HG02798 (cell line): ENCODE data around the gene AFF2.

ENCODE experiments used
- ATAC-seq: cut with Tn5 transposase; IDR thresholded peaks from one replicate; pipeline ENCODE4 v1.9.1; 2021; ENCODE audit warnings: mild to moderate bottlenecking; ENCODE audit not compliant: unreplicated experiment, poor library complexity

AFF2 gene

DNA sequence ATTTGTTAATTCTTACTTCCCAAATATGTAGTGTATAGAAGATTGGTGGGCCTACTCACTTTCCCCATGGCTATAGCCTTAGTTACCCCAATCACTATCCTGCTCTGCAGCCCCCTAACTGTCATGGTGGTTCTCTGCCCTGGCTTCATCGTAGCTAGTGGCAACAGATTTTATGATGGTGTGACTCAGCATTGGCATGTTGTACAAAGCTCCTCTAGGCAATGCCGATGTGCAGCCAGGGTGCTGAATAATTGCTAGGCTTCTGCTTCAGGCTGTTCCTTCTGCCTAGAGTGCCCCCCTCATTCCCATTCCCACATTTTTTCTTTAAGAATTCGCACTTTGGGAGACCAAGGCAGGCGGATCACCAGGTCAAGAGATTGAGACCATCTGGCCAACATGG is 35.2 kb downstream of the AFF2 start:
- ATAC-seq, result no peak

DNA sequence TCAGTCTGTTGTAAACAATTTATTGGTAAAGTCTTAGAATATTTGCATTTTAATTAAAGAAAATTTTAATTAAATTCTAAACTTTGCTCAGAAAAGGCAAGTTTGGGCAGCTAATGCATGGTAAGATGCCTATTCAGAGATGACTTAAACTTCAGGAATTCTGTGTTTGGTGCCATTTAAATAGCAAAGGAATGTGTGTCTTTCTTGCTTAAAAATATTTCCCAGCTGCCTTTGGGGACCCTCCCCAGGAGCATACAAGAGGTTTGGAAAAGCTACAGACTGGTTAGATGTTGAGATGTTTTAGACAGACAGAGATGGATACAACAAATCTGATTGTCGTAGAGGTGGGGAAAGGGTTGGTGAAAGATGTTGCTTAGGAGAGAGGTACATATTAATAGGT is 36.5 kb downstream of the AFF2 start:
- no peak for ATAC-seq

DNA sequence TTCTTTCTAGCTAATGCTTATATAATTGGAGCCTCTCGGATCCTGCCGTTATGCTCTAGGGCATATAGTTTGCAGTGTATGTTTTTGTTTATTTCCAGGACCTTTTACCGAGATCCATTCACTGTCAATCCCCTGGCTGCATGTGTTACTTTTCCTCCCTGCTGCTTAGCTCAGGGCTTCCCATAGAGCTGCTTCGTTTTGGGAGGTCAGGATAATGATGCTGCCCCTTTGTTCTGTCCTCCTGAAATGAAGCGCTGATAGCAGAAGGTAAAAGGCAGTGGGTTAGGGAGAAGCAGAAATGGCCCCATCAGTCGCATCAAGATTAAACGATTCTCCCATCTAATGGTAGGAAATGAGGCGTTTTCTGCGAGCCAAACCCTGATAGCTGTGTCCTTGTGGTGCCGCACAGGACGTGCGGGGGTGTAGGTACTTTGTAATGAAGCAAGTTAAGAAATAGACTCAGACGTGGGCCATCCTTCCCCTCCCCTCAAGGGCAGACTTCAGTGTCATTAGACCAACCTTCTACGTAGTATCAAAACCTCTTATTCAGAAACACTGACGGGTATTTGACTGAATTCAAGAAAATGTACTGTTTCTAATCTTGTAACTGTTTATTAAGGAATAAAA is 37.3 kb downstream of the AFF2 start:
- no peak for ATAC-seq

DNA sequence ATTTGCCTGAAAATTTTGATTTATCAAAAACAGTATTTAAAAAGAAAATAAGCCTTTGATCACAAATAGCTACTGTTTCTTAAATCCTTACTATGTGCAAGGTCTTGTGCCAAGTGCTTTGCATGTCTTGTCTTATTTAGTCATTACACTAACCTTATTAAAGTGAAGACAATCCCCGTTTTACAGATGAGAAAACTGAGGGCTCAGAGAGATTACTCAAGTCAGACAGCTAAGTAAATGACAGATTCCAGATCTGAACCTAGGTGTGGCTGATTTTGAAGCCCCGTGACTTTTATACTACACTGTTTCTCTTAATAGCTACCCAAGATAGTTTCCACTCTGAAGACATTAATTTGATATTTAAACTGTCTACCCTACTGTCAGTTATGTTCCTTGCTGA is 38.2 kb downstream of the AFF2 start:
- ATAC-seq, result no peak

DNA sequence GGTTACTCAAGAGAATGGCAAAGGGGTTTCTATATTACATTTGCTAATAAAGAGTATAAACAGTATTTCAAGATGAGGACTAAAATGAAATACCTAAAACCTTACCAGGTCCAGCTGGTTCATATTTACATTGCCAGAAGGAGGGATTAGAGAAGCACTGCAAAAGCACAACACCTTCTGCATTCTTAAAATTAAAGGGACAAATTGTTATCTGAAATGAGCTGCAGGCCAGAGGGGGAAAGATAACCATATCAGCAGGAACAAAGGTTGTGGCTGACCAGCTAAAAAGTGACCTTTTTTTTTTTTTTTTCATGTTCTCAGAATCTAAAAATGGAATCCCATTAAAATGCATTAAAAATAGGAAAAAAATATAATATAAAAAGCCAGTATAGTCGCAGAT is 39.7 kb downstream of the AFF2 start:
- ATAC-seq, result no peak

DNA sequence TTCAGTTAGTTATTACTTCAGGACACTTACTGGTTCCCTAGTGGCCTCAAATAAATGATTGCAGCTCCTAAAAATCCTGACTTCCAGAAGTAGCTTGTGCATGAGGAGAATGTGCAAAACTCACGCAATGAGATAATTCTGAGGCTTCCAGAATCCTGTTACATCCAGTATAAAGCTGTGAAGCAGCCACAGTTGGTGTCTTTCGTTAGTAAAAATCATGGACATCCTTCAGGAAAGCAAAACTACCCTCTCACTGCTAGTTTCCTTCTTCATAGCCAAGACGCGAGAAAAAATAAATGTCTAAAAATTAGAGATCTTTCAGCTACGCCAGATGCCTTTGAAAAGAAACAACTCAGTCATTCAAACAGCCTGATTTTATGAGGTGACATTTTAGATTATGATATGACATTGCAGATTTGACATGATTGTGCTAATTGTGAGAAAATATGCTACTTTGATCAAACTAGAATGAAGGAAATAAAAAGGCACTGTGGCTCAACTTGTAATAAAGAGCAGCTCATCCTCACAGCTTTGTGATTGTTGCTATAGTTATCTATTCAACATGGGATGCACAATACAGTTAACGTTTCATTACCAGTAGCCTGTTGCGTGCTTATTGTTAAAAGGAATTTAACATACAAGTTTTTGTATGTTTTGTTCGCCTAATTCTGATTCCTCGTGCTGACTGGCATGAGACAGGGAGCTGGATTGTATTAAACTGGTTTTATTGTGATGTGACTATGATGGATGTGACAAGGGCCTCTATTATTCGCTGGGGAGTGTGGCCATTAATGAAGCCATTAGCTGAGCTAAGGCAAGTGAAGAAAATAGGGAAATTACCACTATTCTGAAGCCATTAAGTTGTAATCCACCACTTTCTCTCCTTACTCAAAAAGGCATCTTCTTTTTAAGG is 40.5 kb downstream of the AFF2 start:
- ATAC-seq, result peak; percentile 10

DNA sequence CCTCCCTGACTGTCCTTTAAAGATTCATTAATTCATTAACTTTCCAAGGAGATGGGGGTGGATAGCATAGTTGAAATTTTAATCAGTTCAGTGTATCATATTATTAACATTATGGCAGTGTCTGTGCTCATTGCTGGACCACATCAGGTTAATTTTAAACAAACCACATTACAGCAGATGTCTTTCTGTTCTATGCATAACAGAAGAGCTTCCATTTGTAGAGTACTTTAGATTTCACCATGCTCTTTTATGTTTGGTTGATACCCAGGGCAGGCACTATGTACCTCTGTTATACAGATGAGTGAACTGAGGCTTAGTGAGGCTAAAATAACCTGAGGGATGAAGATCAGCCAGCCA is 41.1 kb downstream of the AFF2 start:
- ATAC-seq, result peak; percentile 54

DNA sequence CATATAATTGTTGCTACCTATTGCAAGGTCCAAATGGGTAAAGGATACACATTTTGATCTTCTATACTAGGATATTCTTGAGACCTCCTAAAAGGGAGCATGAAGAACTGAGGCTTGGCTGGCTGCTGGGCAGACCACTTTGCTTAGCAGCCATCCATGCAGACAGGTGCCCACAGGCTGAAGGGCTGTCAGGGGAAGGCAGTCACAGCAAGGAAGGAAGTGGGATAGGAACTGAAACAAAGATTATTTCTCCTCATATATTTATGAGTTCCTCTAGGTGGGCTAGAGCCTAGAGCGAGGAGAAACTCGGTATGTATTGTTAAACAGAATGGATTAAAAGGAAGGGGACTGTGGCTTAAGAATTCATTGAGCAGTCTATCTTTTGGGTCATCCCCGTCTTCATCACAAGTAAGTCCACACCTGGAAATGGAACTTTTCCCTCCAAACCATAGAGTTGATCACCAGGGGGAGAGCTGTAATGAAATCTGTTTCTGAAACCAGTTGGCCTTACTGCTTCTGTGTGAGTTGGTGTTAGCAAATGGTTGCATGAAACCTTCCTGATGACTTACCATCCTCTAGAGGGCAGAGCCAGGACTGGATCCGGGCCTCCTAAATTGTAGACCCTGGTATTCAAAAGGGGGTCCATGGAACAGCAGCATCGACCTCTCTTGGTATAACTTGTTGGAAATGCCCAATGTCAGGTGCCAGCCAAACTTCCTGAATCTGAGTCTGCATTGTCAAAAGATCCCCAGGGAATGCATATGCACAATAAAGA is 42.3 kb downstream of the AFF2 start:
- ATAC-seq, result no peak

DNA sequence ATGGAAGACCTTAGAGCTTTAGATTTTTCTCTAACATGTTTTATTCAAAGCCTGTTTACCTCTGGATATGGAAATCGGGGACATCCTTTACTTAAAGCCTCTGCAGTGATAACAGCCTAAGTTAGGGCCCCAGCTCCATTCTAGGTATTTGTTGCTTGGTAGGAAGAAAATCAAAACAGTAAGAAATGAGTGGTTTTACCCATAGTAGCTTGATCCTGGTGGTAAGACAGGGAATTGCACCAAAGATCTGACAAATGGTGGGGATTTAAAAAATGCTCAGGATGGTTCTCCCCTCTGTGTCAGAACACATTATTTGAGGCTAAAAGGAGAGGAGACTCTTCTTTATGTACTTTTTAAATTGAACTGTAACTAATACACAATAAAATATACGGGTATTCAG is 52.4 kb downstream of the AFF2 start:
- ATAC-seq, result no peak

DNA sequence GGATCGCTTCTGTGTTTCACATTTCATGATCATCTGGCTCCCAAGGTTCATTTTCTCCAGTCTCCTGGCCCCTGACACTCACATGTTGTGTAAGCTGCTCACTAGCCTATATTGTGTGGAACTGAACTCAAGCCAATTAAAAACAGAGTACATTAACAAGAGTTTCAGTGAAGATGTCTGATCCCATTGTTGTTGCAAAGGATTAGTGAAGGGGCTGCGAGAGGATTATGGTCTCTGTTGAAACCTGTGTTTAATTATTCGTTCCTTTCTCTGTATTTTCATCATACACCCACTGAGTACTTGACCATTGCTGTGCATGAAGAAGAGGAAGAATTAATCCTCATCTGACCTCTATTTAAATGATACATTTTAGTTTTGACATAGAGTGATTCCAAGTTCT is 54.7 kb downstream of the AFF2 start:
- ATAC-seq, result no peak

DNA sequence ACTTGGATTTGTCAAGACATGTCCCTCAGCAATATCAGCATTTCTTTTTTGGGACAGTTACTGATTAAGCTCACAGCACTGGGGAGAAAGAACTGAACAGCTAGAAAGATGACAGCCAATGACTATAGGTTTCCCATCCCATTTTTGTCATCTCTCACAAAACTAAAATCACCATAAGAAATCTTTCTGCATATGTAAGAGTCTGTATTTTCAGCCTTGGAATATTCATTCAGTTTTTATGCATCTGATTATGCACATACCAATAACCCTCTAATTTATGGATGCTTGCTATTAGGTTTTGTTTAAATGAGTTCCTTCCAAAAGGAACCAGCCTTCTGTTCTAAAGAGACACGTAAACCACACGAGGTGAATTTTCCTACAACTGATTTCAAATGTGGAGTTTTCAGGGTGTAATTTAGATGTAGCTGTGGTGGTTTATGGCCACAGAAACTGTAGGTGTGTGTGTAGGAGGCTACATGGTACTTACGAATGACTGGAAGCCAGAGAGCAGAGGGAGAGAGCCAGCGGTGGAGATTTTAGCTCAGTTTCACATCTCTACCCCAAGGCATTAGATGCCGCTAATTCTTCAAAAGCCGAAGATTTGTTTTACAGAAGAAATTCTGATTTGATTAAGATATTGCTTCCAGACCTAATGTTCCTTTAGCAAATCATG is 55.3 kb downstream of the AFF2 start:
- ATAC-seq, result no peak

DNA sequence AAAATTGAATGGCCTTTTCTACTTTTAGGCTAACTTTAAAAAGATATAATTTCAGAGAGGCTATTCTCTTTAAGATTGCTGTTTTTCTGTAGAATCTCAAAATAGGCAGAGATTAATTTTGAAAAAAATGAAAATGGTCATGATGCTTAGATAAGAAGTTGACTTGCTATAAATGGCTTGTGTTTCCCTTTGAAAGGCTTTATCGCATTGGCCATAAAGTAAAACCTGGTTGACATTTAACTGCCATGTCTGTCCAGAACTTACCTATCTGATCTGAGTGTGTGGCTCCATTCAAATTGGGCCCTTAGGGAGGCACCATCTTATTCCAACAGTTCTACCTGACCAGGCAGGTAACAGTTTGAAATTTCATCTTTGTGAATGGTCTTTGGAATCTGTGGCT is 56.1 kb downstream of the AFF2 start:
- ATAC-seq, result no peak

DNA sequence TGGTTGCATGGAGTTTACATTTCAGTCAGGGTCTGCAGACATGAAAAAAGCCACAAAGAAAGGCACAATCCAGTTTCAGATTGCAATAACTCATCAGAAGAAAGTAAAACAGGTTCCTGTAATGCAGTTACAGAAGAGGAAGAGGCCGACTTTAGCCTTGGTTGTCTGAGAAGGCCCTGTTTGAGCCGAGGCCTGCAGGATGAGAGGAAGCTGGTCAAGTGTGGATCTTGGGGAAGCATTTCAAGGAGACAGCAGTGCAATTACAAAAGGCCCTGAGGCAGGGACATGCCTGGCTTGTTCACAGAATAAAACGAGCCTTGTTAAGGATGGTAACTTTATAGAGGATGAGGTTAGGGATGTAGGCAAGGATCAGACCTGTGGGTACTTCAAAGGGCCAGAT is 62.4 kb downstream of the AFF2 start:
- no peak for ATAC-seq

DNA sequence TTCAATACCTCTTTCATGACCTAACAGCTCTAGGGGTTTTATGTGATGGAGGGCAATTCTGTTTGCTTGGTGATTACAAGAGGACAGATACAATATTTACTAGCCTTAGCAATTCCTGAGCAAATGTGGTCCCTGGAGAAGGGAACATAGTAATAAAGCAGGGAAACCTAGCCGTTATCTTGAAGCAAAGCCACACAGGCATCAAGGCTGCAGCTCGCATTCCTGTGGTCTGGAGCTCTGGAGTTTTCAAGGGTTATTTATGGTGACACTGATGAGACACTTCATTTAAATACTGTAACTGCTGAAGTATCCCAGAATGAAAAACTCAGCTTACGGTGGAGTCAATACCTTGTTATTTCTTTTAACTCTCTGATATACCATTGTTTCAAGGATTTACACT is 66.8 kb downstream of the AFF2 start:
- ATAC-seq, result no peak

DNA sequence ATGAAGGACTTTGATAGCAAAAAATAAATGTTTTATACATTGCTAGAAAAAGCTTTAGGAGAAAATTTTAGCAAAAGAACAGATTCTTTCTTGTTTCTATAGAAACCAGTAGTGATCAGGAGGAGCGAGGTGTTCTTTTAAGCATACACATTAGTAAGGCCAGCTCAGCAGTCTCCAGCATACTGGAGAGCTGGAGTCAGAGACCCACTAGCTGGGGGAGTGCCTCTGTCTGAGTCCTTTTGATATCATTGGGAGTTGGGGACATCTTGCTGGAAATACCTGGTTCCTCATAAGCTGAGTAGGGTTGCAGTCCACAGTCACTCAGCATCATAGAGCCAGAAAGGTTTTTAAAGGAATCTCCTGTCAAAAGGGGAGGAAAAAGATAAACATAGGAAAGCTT is 67.4 kb downstream of the AFF2 start:
- ATAC-seq, result no peak

DNA sequence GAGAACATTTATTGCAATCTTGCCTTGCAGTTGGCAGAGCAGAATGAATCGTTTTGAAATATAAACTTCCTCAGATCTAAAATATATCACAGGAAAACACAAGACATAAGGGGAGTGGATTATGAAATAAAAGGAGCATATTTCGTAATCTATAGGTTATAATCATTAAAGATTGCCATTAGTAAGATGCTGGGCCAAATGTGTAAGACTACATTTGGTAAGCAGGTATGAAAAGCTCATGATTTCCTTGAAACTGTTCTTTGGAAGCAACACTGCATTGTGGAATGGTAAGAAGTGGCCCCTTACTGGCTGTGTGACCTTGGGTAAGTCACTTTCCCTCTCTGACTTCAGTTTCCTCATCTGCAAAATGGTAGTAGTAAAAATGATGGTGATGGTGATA is 68.3 kb downstream of the AFF2 start:
- ATAC-seq, result no peak

DNA sequence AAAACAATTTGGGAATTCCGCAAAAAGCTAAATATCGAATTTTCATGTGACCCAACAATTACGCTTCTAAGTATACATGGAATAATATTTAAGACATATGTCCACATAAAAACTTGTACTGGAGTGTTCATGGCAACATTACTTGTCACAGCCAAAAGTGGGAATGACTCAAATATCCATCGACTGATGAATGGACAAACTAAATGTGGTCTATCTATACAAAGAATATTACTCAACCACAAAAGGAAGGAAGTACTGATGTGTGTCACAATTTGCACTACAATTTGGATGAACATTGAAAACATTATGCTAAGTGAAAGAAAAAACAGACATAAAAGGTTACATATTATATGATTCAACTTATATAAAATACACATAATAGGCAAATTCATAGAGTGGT is 71.9 kb downstream of the AFF2 start:
- no peak for ATAC-seq

DNA sequence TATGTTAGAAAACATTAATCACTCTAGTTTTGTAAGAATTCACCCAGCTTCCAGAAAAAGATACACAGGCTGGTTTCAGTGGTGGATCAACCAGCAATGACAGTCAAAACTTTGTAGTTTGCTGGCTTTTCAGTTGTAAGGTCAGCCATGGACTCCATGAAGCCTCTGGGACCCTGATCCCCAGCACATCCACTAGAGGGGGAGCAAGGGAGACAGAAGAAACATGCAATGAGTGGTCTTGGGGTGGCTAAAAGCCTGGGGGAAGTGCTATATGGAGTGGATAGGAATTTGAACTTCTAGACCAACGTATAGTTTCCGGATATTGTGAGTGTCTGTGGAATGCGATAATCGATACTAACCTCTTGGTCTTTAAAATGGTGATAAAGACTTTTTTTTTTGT is 72.7 kb downstream of the AFF2 start:
- ATAC-seq, result no peak

DNA sequence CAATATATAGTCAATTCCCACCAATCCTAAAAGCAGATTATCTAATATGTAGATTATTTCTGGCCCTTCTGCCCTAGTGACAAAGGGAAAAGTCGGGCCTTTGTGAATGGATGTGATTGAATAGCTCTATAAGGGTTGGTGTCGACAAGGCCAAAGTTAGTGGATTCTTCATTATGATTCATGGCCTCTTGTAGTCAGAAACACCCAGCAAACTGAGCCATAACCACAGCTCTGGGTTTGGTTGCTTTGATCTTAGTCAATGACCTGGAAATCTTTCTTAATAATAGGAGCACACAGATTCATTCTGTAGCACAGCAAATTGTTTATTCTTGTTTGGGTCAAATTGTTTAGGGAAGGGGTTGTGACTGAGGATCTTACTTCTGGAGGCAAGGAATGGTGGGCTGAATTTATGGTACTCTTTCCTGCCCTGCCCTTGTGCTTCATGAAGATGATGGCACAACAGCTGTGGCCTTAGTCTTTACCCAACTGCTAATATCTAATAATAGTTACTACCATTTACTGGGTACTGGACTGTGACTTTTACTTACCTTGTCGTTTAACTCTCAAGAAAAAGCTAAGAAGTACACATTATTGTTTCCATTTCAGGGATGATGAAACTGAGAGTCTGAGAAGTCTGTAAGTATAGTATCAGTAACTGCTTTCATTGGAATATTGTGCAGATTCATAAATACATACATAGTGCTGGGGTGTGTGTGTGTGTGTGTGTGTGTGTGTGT is 74.0 kb downstream of the AFF2 start:
- no peak for ATAC-seq

DNA sequence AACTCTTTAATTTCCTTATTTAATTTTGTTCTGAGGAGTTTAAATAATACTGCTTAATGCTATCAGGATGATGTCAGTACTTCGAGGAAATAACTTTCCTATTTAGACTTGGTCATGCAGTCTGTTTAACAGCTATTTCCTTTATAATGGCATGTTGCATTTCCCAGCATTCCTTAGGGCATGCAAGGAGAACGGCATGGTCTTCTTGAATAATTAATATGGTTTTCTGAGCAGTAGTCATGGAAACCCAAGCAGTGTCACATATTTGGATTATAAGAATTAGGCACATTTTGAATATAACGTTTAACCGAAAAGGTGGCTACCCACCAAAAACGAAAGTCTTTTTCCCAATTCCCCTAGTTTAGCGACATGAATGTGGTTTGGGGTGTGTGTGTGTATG is 76.0 kb downstream of the AFF2 start:
- no peak for ATAC-seq
